Measurements from ENCODE around the gene DLG1.

DLG1 gene

GRCh38 chr3:197011780-197012539 is 286.5 kb downstream of the DLG1 start:
- DNase-seq = no peak

GRCh38 chr3:197010556-197011351 is 287.7 kb downstream of the DLG1 start:
- DNase-seq = no peak

GRCh38 chr3:197009532-197010019 is 288.8 kb downstream of the DLG1 start:
- DNase-seq = no peak

GRCh38 chr3:197008436-197009209 is 289.8 kb downstream of the DLG1 start:
- DNase-seq = no peak

DNA sequence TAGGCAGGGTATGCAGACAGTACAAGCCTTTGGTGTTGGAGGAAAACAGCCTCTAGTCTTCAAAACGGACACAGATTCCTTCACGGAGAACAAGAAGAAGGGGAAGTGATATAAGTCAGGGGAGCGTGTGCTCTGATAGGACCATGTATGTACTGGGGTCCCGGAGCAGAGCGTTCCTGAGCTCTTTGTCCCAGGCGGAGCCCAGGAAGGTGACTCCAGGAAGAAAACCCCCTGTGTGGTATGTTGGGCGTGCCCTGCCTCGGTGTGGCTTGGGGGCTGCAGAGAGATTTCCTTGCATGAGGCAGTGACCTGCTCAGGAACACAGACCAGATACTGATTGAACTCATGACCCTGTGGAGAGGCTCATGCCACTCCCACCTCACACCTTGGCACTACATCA is 290.5 kb downstream of the DLG1 start:
- no peak for DNase-seq

DNA sequence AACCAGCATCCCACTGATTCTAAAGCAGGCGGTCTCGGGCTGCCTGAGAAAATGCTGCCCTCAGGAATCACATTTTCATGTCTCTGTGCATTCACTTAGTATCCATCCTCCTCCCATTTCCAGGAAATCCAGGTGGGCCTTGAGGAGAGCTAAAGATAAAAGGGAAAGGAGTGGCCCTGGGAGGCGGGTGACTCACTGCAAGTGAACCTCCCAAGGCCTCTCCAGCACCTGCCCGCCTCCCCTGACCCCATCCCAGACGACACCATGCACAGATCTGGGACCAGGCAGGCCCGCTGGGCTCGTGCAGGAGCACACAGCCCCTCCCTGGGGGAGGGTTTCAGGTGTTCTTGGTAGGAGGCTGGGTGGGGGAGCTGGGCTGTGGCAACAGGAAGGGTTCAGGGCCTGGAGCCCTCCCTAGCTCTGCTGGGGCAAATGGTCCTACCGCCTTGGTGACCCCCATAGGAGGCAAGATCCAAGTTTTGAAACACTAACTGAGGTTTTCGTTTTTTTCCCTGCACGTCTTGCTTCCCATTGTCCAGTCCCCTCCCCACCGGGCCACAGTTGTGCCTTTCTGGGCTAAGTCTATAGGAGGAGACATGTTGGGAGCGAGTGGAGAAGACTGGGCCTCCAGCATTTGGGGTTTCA is 291.0 kb downstream of the DLG1 start:
- DNase-seq = no peak

DNA sequence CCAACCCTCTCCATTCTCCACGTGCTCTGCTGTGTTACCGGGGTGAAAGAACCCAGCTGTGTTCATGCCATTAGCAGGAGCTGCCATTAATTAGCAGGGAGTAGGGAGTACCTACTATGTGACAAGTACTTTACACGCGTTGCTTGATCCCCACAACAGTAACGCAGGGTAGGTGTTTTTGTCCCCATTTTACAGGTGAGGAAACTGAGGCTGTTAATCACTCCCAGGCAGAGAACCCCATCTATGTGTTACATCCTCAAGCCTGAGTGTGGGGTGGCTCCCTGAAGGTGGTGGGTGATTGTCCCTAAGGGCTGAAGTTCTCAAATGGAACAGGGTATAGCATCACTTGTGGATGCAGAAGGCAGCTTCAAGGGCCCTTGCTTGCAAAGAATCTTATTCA is 291.6 kb downstream of the DLG1 start:
- DNase-seq = no peak

- DNase-seq = no peak
These were observed 292.0 kb downstream of the DLG1 start for GRCh38 chr3:197006446-197006845.

- peak; percentile 49 for DNase-seq
These were observed 294.7 kb downstream of the DLG1 start for GRCh38 chr3:197003461-197004385.

- peak; percentile 93 for DNase-seq
These were observed 295.5 kb downstream of the DLG1 start for GRCh38 chr3:197002701-197003454.

- no peak for DNase-seq
These were observed 296.3 kb downstream of the DLG1 start for GRCh38 chr3:197001972-197002700.

DNA sequence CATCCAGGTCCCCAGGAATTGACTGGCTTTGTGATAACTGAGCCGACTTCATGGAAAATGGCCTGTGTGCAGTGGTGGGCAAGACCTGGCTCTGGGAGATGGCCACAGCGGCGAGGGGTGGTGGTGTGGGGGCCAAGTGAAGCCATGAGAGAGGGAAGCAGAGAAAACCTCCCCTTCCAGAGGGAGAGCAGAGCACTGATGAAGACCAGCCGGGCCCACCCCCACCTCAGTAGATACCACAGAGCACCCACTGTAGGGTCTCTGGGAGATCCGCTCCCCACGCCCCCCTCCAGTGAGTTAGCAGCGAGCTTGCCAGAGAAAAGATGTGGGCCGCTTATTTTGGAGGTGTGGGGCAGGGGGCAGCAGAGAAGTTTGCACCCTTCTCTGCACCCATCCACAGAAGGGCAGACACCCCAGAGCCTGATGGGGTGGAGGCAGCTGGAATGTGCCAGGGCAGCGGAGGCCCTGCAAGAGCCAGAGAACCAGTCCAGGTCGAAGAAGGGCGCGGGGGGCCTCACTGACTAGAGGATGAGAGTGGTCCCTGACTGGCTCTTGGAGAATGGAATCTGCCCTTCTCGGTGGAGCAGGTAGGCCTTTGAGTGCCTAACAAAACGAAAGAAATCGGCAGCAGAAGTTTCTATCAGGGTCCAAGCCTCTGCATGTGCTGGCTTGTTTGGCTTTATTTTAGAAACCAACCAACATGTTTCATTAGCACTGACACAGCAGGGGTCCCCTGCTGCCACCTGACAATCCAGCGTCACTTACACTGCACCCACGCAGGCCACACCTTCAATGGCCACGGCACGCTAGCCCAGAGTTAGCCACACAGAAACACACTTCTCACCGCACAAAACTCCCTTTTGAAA is 297.1 kb downstream of the DLG1 start:
- DNase-seq = no peak

GRCh38 chr3:197000211-197000610 is 298.2 kb downstream of the DLG1 start:
- no peak for DNase-seq

DNA sequence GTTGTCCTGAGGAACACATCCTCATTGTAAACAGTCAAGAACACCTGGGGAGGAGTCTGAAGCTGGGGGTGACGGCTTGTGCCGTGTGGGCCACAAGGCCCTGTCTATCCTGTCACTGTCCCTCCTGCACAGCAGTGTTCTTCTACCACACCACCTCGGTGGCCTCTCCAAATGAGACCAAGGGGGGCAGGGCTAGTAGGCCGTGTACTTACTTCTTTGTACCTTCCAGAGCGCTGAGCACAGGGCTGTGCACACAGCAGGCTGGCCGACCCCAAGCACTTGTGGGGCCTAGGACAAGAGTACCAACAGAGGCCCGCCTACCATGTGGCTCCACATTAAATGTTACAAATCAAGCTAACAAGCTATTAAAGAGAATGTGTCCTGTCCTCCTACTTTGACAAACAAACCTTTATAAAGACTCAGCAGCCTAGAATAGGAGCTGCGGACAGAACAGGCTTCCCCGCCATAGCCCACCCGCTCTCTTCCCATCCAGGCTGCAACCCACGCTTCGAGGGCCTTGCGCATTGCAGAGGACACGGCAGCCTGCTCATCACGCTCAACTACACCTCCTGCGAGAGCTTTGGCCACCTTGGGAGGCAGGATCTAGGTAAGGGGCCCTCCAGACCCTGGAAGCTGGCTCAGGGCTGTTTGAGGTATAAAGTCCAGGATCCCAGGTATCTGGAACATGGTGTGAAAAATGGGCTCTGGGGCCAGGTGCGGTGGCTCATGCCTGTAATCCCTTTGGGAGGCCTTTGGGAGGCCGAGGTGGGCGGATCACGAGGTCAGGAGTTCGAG is 299.2 kb downstream of the DLG1 start:
- no peak for DNase-seq

- DNase-seq = no peak
These were observed 301.1 kb downstream of the DLG1 start for GRCh38 chr3:196997311-196997710.

DNA sequence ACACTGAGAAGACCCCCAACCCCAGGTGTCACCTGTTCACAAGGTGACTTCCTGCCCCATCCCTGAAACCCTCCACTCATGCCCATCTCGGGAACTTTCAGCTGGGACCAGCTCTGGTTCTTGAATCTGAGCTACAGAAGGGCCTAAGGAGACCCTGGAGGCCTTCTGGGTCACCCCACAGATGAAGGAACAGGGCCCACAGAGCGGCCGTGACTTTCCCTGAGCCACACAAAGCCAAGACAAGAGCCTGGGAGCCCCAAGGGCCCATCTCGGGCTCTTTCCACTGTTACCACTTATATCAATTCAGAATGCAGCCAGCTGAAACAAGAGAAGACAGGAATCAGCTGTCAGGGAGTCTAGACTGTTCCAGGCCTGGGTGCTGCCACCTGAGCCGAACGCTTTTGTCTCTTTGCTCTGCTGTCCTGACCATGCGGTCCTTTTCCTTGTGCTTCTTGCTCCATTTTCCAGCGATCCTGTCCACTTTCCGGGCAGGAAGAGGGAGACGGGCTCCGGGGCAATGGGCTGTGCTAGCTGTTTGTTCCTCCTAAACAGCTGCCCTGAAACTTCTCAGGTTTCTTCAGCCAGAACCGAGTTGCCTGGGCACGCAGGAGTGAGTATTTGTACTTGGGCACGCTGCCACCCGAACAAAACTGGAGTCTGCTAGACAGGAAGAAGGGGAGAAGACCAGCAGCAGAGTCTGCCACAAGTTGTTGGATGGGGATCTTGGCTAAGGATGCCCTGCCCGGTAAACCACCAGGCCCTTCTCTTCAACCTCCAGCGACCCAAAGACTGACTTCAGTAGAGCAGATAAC is 301.8 kb downstream of the DLG1 start:
- no peak for DNase-seq

DNA sequence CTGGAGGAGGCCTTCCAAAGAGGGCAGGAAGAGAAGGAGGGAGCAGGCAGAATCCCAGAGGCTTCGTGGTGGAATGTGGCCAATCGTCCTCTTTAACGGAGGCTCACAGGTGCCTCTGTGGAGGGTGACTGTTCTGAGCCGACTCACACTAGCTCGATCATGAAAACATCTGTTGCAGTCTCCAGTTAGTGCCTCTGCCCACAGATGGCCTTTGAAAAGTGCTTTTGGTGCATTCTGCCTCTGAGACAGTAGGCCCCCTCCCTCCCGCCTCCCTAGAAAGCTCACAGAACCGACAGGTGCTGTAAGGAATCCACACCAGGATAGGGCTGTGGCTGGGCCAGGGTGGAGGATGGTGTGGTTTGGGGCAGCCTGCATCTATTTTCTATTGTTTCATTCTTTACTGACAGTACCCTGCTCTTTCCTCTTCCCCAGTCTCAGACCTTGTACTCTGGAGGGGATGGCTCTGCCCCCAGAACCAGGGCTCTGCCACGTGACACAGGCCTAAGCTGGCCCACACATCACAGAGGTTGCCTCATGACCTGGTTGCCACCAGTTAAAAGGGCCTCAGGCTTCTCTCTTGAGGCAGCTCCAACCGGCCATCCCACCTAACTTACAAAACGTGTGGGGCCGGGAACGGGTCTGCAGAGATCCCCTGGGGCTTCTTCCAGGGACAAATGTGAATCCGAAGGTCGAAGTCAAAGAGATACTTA is 302.6 kb downstream of the DLG1 start:
- no peak for DNase-seq

All from stimulated activated CD4-positive, alpha-beta T cell treated with anti-CD3 and anti-CD28 coated beads, Interleukin-15, amount 100 ng/mL, for 24 hours (primary cell).